HG03439 (cell line): ENCODE measurements around the gene GBF1.

Source experiments
- ATAC-seq: cut with Tn5 transposase; IDR thresholded peaks from one replicate; pipeline ENCODE4 v1.9.1; 2021; ENCODE audit warnings: mild to moderate bottlenecking, moderate library complexity; ENCODE audit not compliant: unreplicated experiment

Gene GBF1

DNA sequence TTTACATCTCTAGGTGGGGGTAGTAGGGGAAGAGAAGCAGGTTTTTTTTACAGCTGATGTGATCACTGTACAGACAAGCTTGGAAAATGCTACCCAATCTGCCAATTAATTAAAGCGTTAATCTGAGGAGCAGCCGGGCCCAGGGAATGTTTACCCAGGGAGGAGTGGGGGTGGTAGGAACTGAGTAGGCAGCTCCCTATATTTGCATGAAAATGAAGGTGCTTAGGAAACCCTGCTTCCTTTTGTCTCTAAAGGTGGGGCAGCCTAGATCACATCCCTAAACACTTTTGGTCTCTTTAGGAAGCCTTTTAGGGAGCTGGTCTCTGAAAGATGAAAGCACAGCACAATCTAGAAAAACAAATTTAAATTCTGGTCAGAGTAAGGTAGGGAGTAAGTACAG lies 97.1 kb downstream of the GBF1 start:
- ATAC-seq, result no peak

DNA sequence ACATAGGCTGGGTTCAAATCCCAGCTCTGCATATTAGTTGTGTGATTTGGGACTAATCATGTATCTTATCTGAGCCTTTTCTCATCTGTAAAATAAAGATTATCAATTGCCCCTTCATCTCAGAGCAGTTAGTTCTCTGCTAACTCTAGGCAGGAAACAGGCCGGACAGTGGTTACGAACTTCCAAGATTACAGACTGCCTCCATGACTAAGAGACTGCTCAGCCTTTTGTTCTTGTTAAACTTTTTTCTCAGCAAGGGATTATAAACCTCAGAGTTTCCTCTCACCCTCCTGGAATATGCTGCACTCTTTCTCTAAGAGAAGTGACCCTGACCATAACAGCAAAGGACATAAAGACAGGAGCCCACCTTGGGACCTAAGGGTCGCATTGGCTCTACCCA lies 97.6 kb downstream of the GBF1 start:
- no peak for ATAC-seq

GRCh38 chr10:102344067-102344466 lies 98.7 kb downstream of the GBF1 start:
- no peak for ATAC-seq

- ATAC-seq, result no peak
Measured at GRCh38 chr10:102347236-102347828, 102.0 kb downstream of the GBF1 start.

- no peak for ATAC-seq
Measured at GRCh38 chr10:102352066-102352715, 106.9 kb downstream of the GBF1 start.

GRCh38 chr10:102354451-102354850 lies 109.1 kb downstream of the GBF1 start:
- ATAC-seq, result no peak

DNA sequence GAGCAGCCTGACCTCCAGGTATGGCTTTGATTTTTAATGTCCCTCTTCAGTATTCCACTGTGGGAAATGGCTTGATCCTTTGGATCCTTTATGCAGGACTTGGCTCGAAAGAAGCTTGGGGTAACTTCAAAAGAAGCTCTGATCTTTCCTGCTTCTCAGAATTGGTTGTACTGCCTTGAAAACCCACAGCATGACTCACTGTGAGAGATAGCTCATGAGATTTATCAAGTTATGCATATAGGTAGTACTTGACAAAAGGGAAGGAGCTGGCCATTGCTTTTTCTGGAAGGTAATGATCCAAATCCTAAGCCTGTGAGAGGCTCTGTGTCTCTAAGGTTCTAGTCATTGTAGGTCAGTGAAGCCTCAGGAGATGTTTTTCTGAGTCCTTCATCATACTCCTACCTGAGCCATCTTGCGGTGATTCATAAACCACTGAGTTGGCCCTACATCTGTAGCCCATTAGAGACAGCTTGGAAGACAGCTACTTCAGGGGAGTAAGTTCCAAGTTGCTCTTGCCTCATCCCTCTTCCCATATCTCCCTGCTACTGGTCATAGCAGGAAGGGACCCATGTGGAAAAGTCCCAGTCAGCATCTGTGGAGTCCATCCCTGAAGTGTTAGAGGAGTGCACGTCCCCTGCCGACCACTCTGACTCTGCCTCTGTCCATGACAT lies 113.5 kb downstream of the GBF1 start:
- ATAC-seq, result no peak

GRCh38 chr10:102367441-102367840 lies 122.1 kb downstream of the GBF1 start:
- ATAC-seq, result no peak

- no peak for ATAC-seq
Measured at GRCh38 chr10:102368077-102368476, 122.7 kb downstream of the GBF1 start.

- no peak for ATAC-seq
Measured at GRCh38 chr10:102371295-102371694, 126.0 kb downstream of the GBF1 start.

- no peak for ATAC-seq
Measured at GRCh38 chr10:102375250-102375649, 129.9 kb downstream of the GBF1 start.

DNA sequence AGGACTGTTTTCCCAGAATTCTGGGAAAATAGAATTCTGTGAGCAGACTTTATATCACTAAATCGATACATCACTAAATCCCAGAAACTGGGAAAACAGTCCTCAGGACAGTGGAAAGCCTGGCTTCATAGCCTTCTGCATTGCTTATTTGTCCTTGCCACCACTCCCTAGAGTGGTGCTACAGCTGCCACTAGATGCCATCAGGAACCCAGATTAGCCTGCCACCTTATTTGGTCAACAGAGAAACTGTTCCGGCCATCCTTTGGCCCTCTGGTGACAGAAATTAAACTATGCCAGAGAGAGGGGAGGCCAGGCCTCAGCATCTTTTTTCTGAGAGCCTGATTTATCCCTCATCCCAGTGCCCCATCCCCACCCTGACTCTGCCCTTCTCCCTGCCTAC lies 130.5 kb downstream of the GBF1 start:
- no peak for ATAC-seq

- no peak for ATAC-seq
Measured at GRCh38 chr10:102376901-102377300, 131.6 kb downstream of the GBF1 start.

DNA sequence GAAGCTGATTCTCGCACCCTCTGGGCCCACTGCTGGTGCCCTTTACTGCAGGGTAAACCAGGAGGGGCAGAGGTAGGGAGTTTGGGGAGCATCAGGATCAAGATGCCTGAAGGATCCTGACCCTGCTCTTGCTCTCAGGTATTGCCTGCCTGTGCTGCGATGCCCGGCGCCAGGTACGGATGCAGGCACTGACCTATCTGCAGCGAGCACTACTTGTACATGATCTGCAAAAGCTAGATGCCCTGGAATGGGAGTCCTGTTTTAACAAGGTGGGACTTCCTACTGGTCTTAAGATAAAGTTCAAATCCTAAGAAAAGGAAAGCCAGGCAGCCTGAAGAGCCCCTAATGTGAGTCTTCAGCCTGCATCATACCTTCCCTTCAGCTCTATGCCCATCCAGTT lies 134.1 kb downstream of the GBF1 start:
- no peak for ATAC-seq

- ATAC-seq, result no peak
Measured at GRCh38 chr10:102381983-102382382, 136.7 kb downstream of the GBF1 start.

- no peak for ATAC-seq
Measured at GRCh38 chr10:102382871-102383270, 137.5 kb downstream of the GBF1 start.

- no peak for ATAC-seq
Measured at GRCh38 chr10:102384053-102384452, 138.7 kb downstream of the GBF1 start.

GRCh38 chr10:102384606-102385429 lies 139.5 kb downstream of the GBF1 start:
- no peak for ATAC-seq

GRCh38 chr10:102389894-102390293 lies 144.6 kb downstream of the GBF1 start:
- no peak for ATAC-seq

- no peak for ATAC-seq
Measured at GRCh38 chr10:102392306-102392705, 147.0 kb downstream of the GBF1 start.

DNA sequence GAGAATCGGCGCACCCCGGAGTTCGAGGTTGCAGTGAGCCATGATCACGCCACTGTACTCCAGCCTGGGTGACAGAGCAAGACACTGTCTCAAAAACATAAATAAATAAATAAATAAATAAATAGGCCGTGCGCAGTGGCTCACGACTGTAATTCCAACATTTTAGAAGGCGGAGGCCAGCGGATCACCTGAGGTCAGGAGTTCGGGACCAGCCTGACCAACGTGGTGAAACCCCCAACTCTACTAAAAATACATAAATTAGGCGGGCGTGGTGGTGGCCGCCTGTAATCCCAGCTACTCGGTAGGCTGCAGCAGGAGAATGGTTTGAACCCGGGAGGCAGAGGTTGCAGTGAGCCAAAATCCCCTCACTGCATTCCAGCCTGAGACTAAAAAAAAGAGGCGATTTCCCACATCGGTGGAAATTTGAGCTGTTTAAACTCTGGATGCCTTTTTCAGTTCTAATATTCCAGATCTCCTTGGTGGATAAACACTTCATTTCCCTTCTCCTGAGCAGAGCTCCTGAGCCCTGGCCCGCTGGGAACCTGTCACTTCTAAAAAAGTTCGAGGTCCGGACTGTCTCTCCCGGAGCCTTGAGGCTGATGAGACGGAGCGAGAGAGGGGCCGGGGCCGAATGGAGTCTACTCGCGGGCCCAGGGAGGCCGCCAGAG lies 148.2 kb downstream of the GBF1 start:
- ATAC-seq, result no peak
